HG03039 (cell line): ENCODE data around the gene PEAK1.

Source experiments
- ATAC-seq: cut with Tn5 transposase; IDR thresholded peaks from one replicate; pipeline ENCODE4 v1.9.1; 2021; ENCODE audit warnings: mild to moderate bottlenecking, moderate library complexity; ENCODE audit not compliant: unreplicated experiment

Gene PEAK1

DNA sequence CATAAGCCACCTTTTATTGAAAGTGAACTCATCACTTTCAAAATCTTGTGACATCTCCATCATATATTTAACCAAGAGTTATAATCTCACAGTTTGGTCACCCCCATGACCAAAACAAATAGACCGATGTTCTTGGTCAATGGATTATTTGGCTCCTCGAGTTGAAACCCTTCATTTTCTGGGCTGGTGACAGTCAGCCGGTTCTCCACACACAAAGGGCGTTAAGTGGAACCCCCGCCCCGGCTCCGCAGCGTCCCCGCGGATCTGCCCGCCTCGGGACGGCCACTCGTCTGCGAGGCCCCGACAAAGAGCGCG is 349.8 kb downstream of the PEAK1 start:
- ATAC-seq, result no peak

GRCh38 chr15:77069521-77070121 is 350.3 kb downstream of the PEAK1 start:
- no peak for ATAC-seq

DNA sequence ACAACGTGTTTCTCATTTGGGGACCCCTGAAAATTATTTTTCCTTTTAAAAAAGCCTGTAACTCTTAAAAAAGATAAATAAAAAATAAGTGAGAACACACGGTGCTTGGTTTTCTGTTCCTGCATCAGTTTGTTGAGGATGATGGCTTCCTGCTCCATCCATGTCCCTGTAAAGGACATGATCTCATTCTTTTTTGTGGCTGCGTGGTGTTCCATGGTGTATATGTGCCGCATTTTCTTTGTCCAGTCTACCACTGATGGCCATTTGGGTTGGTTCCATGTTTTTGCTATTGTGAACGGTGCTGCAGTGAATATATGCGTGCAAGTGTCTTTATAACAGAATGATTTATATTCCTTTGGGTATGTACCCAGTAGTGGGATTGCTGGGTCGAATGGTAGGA is 351.3 kb downstream of the PEAK1 start:
- ATAC-seq, result no peak

DNA sequence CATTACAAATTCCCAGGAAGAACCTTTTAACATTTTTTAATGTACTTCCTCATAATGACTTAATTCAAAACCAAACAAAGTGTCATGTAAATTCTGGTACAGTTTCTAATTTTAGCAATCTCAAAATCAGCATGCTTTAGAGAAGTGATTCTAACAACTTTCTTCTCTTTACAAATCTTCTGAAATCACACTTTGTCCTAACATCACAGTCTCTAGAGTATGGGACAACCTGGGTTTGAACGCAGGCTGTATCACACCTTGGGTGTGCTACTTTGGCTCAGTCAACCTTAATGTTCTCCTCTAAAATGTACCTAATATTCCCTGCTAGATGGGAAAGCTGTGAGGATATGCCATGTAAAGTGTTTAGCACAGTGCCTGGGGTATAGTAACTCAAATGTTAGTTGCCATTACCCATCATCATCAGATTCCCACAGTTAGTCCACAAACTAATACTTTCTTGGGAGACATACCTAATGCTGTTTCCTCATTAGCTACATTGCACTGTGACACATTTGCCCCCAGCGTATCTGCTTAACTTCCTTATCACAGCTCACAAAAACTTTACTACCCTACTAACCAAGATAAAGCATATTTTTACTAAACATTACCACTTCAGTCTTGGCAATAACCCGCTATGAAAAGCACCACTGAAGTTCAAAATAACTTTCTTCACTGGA is 352.1 kb downstream of the PEAK1 start:
- ATAC-seq, result no peak

GRCh38 chr15:77066971-77067690 is 352.8 kb downstream of the PEAK1 start:
- no peak for ATAC-seq

GRCh38 chr15:77064539-77065308 is 355.2 kb downstream of the PEAK1 start:
- ATAC-seq, result no peak

DNA sequence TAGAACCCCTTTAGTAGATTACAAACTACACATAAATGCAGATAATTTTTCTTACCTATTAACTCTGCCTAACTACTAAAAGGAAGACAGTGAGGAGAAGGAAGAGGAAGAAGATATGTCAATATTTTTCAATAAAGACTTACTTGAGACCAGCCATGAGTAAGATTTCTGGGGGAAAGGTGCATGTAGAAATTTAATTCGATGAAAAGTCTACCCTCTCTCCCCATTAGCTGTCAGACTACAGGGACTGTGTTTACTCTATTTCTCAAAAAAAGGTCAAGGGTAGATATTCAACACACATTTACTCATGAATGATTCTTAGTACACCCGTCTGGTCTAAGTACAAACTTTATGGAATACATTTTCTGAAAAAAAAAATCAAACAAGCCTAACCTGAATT is 355.8 kb downstream of the PEAK1 start:
- ATAC-seq, result no peak

DNA sequence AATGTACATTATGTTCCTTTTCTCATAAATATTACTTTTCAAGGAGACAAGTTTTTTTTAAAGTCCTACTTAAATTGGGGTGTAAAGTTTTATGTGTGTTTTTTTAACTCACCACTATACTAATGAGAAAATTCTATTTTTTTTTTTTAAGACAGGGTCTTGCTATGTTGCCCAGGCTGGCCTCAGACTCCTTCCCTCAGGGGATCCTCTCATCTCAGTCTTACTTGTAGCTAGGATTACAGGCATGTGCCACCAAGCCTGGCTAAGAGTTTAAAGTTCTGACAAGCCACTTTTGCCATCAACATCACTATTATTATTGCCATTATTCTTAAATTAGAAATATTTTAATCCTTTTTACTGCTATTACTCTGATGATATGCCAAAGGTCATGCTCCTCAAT is 356.7 kb downstream of the PEAK1 start:
- no peak for ATAC-seq

GRCh38 chr15:77060546-77060945 is 359.4 kb downstream of the PEAK1 start:
- ATAC-seq, result no peak

- ATAC-seq, result no peak
These were observed 360.0 kb downstream of the PEAK1 start for GRCh38 chr15:77059786-77060361.

DNA sequence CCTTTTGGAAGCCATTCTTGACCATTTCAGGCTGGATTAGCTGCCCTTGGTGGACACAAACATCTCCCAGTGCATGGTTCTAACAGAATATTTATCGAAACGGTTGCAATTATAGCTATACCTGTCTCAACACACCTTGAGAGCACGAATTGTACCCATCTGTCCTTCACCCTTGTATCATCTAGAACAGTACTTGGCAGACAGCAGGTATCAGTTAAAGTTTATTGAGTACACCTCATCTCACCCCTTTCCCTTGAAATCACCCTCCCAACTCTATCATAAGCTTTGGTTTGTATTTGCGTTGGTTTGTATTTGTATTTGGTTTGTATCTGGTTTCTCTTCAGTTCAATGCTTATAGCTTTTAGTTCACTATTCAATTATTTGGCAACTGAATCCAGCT is 361.4 kb downstream of the PEAK1 start:
- no peak for ATAC-seq

- no peak for ATAC-seq
These were observed 362.2 kb downstream of the PEAK1 start for GRCh38 chr15:77057685-77058084.

GRCh38 chr15:77057072-77057471 is 362.8 kb downstream of the PEAK1 start:
- ATAC-seq, result no peak

DNA sequence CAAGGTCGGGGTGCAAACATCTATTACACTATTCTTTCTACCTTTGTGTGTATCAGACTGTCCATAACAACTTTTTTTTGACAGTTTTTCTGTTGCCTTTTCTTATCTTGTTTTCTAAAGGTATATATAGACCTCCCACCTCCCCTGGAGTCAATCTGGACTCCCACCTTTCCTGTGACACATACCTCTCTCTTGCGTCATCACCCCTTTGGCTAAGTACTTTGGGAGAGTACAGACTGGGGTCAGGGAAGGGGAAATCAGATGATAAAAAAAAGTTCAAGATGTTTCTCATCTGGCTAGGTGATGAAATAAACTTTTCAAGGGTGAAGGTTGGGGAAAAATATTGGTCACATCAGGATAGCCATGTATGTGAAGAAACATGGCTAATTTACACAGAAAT is 366.2 kb downstream of the PEAK1 start:
- no peak for ATAC-seq

DNA sequence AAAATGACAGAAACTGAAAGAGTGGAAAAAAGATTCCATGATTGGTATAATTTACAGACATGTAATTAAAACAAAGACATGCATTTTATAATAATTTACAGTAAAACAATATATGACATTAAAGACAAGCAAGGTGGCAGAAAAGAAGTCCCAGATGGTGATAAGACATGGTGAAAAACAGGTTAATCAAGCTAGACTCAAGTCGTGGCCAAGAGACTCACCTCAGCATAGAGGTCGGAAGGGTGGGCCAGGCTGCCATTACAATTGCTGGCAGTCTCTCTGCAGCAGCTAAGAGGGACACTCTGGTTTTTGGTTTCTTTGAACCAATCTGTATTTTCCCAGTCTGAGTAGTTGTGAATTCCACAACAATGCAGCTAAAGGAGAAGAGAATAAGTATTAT is 367.3 kb downstream of the PEAK1 start:
- no peak for ATAC-seq
